NK-92 (cell line): ENCODE measurements around the gene CNN1.

ENCODE experiments used
- DNase-seq: peaks from one replicate; lab custom pipeline; 2025; ENCODE audit not compliant: unreplicated experiment; lab: John Stamatoyannopoulos, UW

CNN1 gene

DNA sequence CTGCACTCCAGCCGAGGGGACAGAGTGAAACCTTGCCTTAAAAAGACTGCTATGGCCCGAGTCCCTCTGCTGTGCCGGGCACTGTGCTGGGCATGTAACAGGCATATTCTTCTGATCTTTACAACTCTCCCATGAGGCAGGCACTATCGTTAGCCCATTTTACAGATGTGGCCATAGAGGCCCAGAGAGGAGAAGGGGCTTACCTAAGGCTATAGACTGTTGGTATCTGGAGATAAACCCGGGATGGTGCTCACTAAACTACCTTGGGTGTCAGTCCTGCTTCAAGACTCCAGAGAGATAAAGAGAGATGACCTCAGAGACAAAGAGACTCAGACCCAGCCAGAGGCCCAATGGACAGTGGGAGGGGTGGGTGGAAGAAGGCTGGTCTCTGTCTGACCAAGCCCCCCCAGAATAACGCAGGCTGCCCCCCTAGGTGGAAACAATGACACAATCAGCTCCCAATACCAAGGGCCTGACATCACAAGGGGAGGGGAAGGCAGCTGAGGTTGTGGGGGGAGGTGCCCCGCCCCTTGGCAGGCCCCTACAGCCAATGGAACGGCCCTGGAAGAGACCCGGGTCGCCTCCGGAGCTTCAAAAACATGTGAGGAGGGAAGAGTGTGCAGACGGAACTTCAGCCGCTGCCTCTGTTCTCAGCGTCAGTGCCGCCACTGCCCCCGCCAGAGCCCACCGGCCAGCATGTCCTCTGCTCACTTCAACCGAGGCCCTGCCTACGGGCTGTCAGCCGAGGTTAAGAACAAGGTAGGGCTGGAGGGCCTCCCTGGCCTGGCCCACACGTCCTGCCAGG, at the start of gene CNN1:
CNN1 (plus strand) TSS at position 620 of the 805 bp plus-strand sequence; CDS start at position 697, 77 bp downstream.
- no peak for DNase-seq

DNA sequence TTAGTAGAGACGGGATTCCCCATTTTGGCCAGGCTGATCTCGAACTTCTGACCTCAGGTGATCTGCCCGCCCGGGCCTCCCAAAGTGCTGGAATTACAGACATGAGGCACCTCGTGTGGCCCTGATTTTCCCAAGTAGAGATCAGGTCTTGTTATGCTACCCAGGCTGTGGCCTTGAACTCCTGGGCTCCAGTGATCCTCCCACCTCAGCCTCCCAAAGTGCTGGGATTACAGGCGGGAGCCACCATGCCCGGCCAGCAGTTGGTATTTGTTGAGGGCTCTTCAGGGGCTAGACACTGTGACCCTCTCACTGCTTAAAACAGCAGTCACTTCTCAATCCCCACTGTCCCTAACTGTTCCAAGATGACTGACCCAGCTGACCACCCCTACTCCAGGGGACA, 49.3 kb upstream of the CNN1 start:
- DNase-seq = no peak

DNA sequence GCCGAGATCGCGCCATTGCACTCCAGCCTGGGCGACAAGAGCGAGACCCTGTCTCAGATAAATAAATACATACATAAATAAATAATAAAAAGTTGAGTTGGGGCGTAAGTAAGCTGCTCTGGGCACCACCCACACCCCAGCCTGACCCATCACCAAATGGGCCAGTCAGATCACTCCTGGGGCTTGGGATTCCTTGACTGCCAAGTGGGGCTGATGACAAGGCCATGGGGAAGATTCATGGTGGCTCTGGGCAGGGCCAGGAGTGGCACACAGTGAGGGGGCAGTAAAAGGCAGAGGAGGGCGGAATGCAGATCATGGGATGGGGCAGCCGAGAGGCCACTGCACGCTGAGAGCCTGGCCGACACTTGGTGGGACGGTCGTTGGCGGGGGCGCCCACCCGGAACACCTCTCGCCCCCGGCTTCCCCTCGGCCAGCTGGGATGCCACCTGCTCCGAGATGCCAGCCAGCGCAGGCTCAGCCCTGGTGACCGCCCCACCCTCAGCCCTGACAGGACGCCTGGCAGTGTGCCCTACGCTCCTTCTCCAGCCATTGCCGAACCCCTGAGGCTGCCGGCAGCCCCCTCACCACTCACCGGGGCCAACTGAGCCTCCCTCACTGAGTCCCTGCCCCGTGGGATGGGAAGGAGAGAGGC, 43.9 kb upstream of the CNN1 start:
- no peak for DNase-seq

GRCh38 chr19:11495481-11495880, 43.2 kb upstream of the CNN1 start:
- no peak for DNase-seq

- no peak for DNase-seq
These were observed 42.8 kb upstream of the CNN1 start for GRCh38 chr19:11495885-11496284.

GRCh38 chr19:11496391-11497163, 42.1 kb upstream of the CNN1 start:
- DNase-seq = no peak

- DNase-seq = no peak
These were observed 39.4 kb upstream of the CNN1 start for GRCh38 chr19:11499220-11499726.

DNA sequence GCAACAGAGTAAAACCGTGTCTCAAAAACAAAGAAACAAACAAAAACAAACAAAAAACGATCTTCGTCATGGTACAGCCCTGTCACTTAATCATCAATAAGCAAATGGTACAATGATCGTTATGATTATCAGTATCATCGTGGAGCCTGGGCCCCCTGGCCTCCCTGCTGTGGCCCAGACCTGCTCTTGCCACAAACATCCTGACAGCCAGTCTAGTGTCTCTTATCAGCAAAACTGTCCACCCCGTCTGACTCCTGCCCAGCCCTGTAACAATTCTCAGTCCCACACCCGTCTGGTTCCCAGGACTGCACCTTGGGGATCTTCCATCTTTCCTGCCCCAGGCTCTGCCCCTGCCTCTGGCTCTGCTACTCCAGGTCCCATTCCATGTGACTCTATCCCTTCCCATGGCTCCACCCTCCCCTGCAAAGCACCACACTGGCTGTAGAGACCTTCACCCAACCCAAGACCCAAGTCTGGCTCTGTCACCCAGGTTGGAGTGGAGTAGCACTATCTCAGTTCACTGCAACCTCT, 38.7 kb upstream of the CNN1 start:
- no peak for DNase-seq

DNA sequence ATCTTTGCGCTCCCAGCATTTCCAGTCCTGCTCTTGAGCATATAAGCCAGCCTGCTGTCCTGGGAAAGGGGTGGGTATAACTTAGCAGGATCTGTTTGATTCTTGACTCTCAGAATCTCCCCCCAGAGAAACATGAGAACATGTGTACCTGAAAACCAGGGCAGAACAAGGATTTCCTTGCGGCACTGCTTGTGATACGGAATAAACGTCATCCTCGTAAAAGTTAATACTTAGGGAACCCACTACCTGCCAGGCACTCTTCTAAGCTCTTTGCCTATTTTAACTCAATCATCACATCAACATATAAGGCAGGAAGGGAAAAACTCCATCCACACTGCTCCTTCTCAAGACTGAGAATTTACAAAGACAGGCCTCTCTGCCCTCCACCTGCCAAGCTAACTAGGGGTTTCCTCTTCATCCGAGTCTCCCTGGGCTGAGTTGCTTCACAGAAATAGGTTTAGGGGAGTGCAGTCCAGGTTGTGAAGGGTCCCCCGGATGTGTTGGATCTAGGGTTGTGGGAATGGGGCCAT, 34.1 kb upstream of the CNN1 start:
- DNase-seq = no peak

- DNase-seq = peak; percentile 81
These were observed 33.6 kb upstream of the CNN1 start for GRCh38 chr19:11505032-11505503.

GRCh38 chr19:11505504-11506100, 33.0 kb upstream of the CNN1 start, which contains the start of gene ZNF653:
ZNF653 (minus strand) TSS chr19:11505839; CDS start chr19:11505786, 53 bp downstream.
- DNase-seq = peak; percentile 45

DNA sequence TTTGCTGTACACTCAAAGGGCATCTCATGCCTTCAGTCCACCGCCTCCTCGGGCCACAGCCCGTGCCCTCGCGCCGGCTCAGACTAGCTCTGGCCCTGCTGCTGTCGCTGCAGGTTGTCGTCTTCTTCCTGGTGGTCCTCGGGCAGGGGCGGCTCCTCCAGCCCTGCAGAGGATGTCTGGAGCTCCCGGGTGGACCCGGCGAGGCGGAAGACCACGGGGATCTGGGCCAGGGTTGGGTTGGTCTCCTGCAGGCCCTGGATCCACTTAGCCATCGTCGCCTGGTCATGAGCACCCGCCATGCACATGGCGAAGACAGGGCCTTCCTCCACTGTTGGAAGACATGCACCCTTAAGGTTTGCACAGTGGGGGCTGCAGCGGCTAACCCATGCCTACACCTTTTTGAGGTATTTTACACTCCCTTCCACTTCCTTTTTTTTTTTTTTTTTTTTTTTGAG, 32.5 kb upstream of the CNN1 start:
- DNase-seq = no peak

- no peak for DNase-seq
These were observed 31.7 kb upstream of the CNN1 start for GRCh38 chr19:11506967-11507366.

GRCh38 chr19:11507370-11508078, 31.1 kb upstream of the CNN1 start:
- no peak for DNase-seq

GRCh38 chr19:11510444-11510843, 28.2 kb upstream of the CNN1 start:
- no peak for DNase-seq

DNA sequence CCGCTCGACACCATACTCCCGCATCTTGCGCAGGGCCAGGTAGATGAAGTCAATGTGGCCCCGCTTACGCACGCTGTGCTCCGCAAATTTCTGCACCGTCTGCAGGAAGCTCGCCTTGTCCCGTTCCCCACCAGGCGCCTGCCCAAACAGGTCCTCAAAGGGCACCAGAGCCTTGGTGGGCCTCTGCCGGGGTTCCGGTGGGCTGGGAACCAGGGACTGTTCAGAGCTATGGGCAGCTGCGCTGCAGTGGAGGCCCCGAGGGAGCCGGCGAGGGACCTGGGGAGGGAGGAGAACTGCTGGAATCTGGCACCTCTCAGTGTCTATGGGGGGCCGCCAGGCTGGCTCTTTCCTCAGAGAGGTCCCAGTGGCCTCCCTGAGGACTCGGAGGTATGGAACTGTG, 24.7 kb upstream of the CNN1 start:
- no peak for DNase-seq

DNA sequence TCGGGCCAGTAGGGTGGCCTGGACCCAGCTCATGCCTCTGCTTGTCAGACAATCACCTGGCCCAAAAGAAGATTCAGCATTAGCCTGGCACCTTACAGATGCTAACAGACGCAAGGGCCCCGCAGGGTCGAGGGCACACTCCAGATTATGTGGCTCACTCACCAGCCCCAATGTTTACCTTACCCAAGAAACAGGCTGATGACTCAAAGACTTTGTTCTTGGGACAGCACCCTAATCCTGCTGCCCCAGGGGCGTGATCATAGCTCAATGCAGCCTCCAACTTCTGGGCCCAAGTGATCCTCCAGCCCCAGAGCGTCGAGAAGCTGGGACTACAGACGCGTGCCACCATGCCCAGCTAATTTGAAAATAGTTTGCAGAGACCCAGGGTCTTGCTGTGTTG, 19.5 kb upstream of the CNN1 start:
- no peak for DNase-seq

- DNase-seq = peak; percentile 46
These were observed 9.9 kb upstream of the CNN1 start, which contains the start of gene ECSIT for GRCh38 chr19:11528551-11529341. ECSIT (minus strand) TSS chr19:11529134; CDS start chr19:11519170, 9,964 bp downstream.

DNA sequence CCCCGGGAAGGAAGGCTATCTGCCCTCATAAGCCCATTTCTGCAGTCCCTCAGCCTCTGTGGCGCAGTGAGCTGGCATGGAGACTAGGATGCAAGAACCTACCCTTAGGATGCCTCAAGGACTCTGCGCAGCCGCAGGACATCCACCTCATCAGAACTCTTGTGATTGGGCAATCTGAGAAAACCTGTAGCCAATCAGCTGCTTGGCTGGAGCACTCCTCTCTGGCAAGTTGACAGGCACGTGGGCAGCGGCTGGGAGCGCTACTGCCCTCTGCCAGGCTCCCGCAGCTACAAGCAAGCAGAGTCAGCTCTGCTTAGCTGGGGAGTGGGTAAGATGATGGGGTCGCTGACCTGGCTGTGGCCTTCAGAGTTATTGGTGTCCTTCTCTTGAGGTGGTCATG, 8.2 kb upstream of the CNN1 start:
- no peak for DNase-seq
